ENCODE results near the gene RRH. TPM values are rescaled to one million over a fixed set of nuclear protein-coding genes. Genes with fewer than 3 reads are reported as not detected.

The RRH gene
- total RNA-seq: under 0.01 and 0.17 TPM in 2 replicates

GRCh38 chr4:109827672-109828071, at the start of gene RRH:
TSS of gene RRH (plus strand) at chr4:109827972. CDS start at chr4:109828028, 56 bp downstream.

GRCh38 chr4:109801895-109802319, 25.9 kb upstream of the RRH start, which contains the start of gene CFI:
TSS of gene CFI (minus strand) at chr4:109801999. CDS start at chr4:109801971, 28 bp downstream.

GRCh38 chr4:109815151-109816081, 12.4 kb upstream of the RRH start, which contains the start of gene GAR1:
TSS of gene GAR1 (plus strand) at chr4:109815762. CDS start at chr4:109816165, 403 bp downstream.

GRCh38 chr4:109847896-109848442, 20.2 kb downstream of the RRH start, which contains the start of gene LRIT3:
TSS of gene LRIT3 (plus strand) at chr4:109848107. CDS start at chr4:109848202, 95 bp downstream.

Other genes with a start within 250 kb of the RRH start
- 28.8 and 48.9 TPM in 2 replicates for gene CASP6, start 124.5 kb upstream of the RRH start, total RNA-seq
- 17.7 and 18.5 TPM in 2 replicates for gene PLA2G12A, start 97.9 kb upstream of the RRH start, total RNA-seq
- 2.0 and 8.3 TPM in 2 replicates for gene CFI, start 26.0 kb upstream of the RRH start, total RNA-seq
- 1.3 and 3.5 TPM in 2 replicates for gene GAR1, start 12.2 kb upstream of the RRH start, total RNA-seq
- 0.15 TPM in 1 of 2 replicates, not detected in the other for gene LRIT3, start 20.1 kb downstream of the RRH start, total RNA-seq
- gene EGF, start 84.9 kb downstream of the RRH start, total RNA-seq: 0.50 and 1.0 TPM in 2 replicates